Left lung (tissue), 10 donors: ENCODE results near the gene NDFIP1. TPM values are rescaled to one million over a fixed set of nuclear protein-coding genes. Genes with fewer than 3 reads are reported as not detected.
"Not testable (repeated sequence)": the region's sequence is repeated elsewhere in the genome, so short reads cannot be mapped to it uniquely, and the experiment has no call there.

Experiments used
- ATAC-seq: fragments of 200-7000 bp; cut with Tn5 transposase; one replicate; pipeline ENCODE4 v1.9.1; 2020; ENCODE audit warnings: moderate library complexity
- DNase-seq, 4 donors: peaks; one replicate each; pipeline ENCODE4 v3.0.0-alpha.2; 2013 to 2020
- H3K27ac ChIP-seq, 2 donors: fragments of 200-600 bp; sonication (generic) in 1 of 2; one replicate each; pipeline versions ENCODE4 v1.5.0 to v1.8.0; 2020 to 2021
- H3K27me3 ChIP-seq, 2 donors: fragments of 200-600 bp; sonication (generic) in 1 of 2; one replicate each; pipeline versions ENCODE4 v1.5.0 to v1.8.0; 2020 to 2021
- H3K36me3 ChIP-seq, 2 donors: fragments of 200-600 bp; sonication (generic) in 1 of 2; one replicate each; pipeline versions ENCODE4 v1.5.0 to v1.8.0; 2020 to 2021
- H3K4me1 ChIP-seq, 2 donors: fragments of 200-600 bp; one replicate each; pipeline ENCODE4 v1.8.0; 2021
- H3K4me3 ChIP-seq, 2 donors: fragments of 200-600 bp; sonication (generic) in 1 of 2; one replicate each; pipeline versions ENCODE4 v1.5.0 to v1.8.0; 2020 to 2021; ENCODE audit warnings: mild to moderate bottlenecking in 1 of 2
- H3K9me3 ChIP-seq, 2 donors: fragments of 200-600 bp; sonication (generic) in 1 of 2; one replicate each; pipeline versions ENCODE4 v1.5.0 to v1.8.0; 2020 to 2021
- CTCF ChIP-seq, 2 donors: fragments of 200-600 bp; sonication (generic) in 1 of 2; IDR thresholded peaks; one replicate each; pipeline versions ENCODE4 v1.5.0 to v1.8.0; 2021; ENCODE audit warnings: antibody characterized with exemption in 2 of 2
- intact Hi-C, 2 donors: fragments of 100-400 bp; cut with DNase I; formaldehyde crosslinking; loops; one replicate each; pipeline versions ENCODE4 v1.11.2 to v1.14.2; 2022
- polyA plus RNA-seq, 6 donors: library from polyadenylated mRNA; unstranded; fragments of 120-200 nt; gene quantifications; one replicate each; pipeline ENCODE4 v1.2.1, GENCODE V29; 2013; ENCODE audit not compliant: insufficient read length in 6 of 6
- total RNA-seq, 2 donors: library from RNA; stranded (reverse); fragmentation: NEBNext Ultra II Directional; extraction: Animal tissue kit (Norgen Biotek cat#: 25700); gene quantifications; one replicate each; pipeline ENCODE4 v1.2.1, GENCODE V29; 2021
- donor health status: DM: no; HTN: yes; CAD: no.
- donor health status: DM: no; HTN: no; CAD: no.

The NDFIP1 gene
- total and polyA plus RNA-seq, 8 donors: 76.5 to 111 (median 103) TPM

- Histone ChIP-seq H3K27me3 (no peaks in the 10 kb centered on the region), H3K4me1 (peaks cover 0 to 2% of the 10 kb centered on the region in 2 donors), H3K36me3 (no peaks in the 10 kb centered on the region), H3K4me3 (no peak overlapping the region), H3K27ac (no peak overlapping the region), H3K9me3 (no peaks in the 10 kb centered on the region)
- no peak for DNase-seq
- intact Hi-C loops: no loop called here
- no peak for ATAC-seq
- TF ChIP-seq CTCF (IDR thresholded peaks at IDR 0.05): no peak
Measured at GRCh38 chr5:142080248-142080647, 28.3 kb upstream of the NDFIP1 start.

- DNase-seq (no peak), ATAC-seq (peak; percentile 57)
- intact Hi-C loops: no loop called here
- H3K4me1 ChIP-seq: peaks cover 0 to 2% of the 10 kb centered on the region in 2 donors
- no peaks in the 10 kb centered on the region for H3K9me3 ChIP-seq
- H3K27ac ChIP-seq: no peak overlapping the region
- TF ChIP-seq CTCF (IDR thresholded peaks at IDR 0.05): no peak
- no peaks in the 10 kb centered on the region for H3K36me3 ChIP-seq
- H3K4me3 ChIP-seq: no peak overlapping the region
- H3K27me3 ChIP-seq: no peaks in the 10 kb centered on the region
Measured at GRCh38 chr5:142082182-142082781, 26.3 kb upstream of the NDFIP1 start.

GRCh38 chr5:142086229-142086628 is 22.4 kb upstream of the NDFIP1 start:
- TF ChIP-seq CTCF (IDR thresholded peaks at IDR 0.05): no peak

GRCh38 chr5:142086679-142087078 is 21.9 kb upstream of the NDFIP1 start:
- Histone ChIP-seq H3K9me3 (no peaks in the 10 kb centered on the region), H3K4me3 (no peak overlapping the region), H3K36me3 (no peaks in the 10 kb centered on the region), H3K27ac (no peak overlapping the region), H3K4me1 (peaks cover 2 to 5% of the 10 kb centered on the region in 2 donors), H3K27me3 (no peaks in the 10 kb centered on the region)
- ATAC-seq: no peak
- DNase-seq: no peak
- no peak for TF ChIP-seq CTCF (IDR thresholded peaks at IDR 0.05)
- intact Hi-C loops: no loop called here

More at GRCh38 chr5:142086229-142086628, 22.4 kb upstream of the NDFIP1 start:
- Histone ChIP-seq H3K36me3 (no peaks in the 10 kb centered on the region), H3K27ac (no peak overlapping the region), H3K9me3 (no peaks in the 10 kb centered on the region), H3K27me3 (no peaks in the 10 kb centered on the region), H3K4me1 (peaks cover 2 to 5% of the 10 kb centered on the region in 2 donors), H3K4me3 (no peak overlapping the region)
- DNase-seq (no peak), ATAC-seq (no peak)
- intact Hi-C loops: no loop called here

- Histone ChIP-seq H3K4me3 (no peak overlapping the region), H3K27me3 (no peaks in the 10 kb centered on the region), H3K9me3 (no peaks in the 10 kb centered on the region), H3K27ac (no peak overlapping the region), H3K36me3 (no peaks in the 10 kb centered on the region), H3K4me1 (peaks cover 0 to 5% of the 10 kb centered on the region in 2 donors)
- ATAC-seq (no peak), DNase-seq (no peak)
- no peak for TF ChIP-seq CTCF (IDR thresholded peaks at IDR 0.05)
- intact Hi-C loops: no loop called here
Measured at GRCh38 chr5:142087920-142088679, 20.5 kb upstream of the NDFIP1 start.

GRCh38 chr5:142088855-142089479 is 19.6 kb upstream of the NDFIP1 start:
- not testable (repeated sequence) for H3K4me3 ChIP-seq, H3K36me3 ChIP-seq

More at GRCh38 chr5:142088855-142089479, 19.6 kb upstream of the NDFIP1 start:
- DNase-seq, intact Hi-C loops, H3K27ac ChIP-seq, H3K27me3 ChIP-seq, H3K9me3 ChIP-seq, H3K4me1 ChIP-seq: not testable (repeated sequence)
- ATAC-seq: peak; percentile 49
